Measurements from ENCODE around the gene CCDC12.
A peak's percentile ranks its signal among the peaks of the same experiment; 100 is the strongest.

CCDC12 gene

DNA sequence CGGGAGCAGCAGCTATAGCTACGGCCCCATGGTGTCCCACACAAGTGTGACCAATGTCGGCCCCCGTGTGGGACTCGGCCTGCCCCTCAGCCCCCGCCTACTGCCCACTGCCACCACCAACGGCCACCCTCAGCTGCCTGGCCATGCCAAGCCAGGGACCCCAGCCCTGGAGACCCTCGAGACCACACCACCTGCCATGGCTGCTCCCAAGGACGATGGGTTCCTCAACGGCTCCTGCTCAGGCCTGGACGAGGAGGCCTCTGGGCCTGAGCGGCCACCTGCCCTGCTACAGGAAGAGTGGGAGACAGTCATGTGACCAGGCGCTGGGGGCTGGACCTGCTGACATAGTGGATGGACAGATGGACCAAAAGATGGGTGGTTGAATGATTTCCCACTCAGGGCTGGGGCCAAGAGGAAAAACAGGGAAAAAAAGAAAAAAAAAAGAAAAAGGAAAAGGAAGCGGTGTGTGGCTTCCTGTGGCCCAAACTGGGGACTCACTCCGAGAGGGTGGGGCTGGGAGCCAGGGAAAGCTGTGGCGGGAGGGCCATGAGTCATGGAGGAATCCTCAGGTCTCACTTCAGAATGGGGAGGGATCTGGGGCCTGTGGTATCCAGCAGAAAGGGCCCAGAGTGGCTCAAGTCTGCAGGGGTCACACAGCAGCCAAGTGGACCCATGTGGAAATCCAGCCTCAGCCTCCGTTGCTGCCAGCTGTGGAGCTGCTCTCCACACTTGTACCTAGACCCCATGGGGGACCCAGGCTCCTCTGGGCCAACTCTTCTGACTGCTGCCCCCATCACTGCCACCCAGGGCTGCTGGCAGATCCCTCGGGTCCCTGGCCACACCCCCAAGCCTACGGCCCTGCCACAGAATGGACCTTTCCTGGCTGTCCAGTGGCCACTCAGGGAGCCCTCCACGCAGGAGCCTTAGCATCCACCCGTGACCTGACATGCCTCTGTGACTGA, 72.9 kb downstream of the CCDC12 start:
- no peak for DNase-seq

- DNase-seq = no peak
Measured at GRCh38 chr3:46902188-46902631, 74.3 kb downstream of the CCDC12 start.

GRCh38 chr3:46901591-46902187, 74.9 kb downstream of the CCDC12 start:
- no peak for DNase-seq

- no peak for DNase-seq
Measured at GRCh38 chr3:46901061-46901460, 75.5 kb downstream of the CCDC12 start.

GRCh38 chr3:46900356-46900755, 76.2 kb downstream of the CCDC12 start:
- DNase-seq = no peak

DNA sequence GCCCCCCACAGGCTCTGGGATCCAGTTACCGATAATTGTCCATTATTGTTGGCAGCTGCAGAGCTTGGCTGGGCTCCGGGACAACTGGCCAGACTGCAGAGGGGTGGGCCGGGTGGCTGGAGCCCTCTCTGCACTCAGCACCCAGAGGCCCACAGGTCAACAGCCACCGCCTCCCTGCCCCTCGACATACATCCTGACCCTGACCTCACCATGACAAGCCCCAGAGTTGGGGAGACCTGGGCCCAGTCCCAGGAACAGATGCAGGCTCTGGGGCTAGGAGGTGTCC, 76.6 kb downstream of the CCDC12 start:
- DNase-seq = peak; percentile 65

GRCh38 chr3:46899151-46900006, 77.2 kb downstream of the CCDC12 start:
- no peak for DNase-seq

DNA sequence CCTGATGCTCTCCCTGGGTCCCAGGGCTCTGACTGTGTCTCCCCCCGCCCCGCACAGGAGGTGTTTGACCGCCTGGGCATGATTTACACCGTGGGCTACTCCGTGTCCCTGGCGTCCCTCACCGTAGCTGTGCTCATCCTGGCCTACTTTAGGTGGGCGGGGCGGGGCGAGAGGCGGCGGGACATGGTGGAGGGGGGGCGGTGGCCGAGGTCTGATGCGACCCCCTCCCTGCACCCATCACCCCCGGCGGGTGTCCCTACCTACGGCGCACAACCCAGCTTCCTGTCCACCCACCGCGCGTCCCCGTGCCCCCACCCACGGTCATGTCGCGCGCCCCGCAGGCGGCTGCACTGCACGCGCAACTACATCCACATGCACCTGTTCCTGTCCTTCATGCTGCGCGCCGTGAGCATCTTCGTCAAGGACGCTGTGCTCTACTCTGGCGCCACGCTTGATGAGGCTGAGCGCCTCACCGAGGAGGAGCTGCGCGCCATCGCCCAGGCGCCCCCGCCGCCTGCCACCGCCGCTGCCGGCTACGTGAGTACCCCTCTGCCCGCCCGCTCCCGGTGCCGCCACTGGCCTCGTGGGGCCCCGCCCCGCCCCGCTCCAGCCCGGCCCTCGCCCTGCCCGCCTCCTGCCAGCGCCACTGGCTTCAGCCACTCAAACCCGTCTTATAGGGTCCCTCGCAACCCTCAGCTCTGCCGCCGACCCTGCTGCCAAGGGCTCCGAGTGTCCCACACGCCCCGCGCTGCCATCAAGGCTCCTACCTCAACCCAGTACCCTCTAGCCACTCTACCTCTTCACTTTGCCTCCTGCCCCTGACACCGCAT, 78.0 kb downstream of the CCDC12 start:
- no peak for DNase-seq

GRCh38 chr3:46897829-46898320, 78.7 kb downstream of the CCDC12 start:
- DNase-seq = no peak

- DNase-seq = no peak
Measured at GRCh38 chr3:46897031-46897430, 79.5 kb downstream of the CCDC12 start.

- DNase-seq = no peak
Measured at GRCh38 chr3:46896386-46896785, 80.2 kb downstream of the CCDC12 start.

- DNase-seq = no peak
Measured at GRCh38 chr3:46895761-46896160, 80.8 kb downstream of the CCDC12 start.

GRCh38 chr3:46895204-46895660, 81.3 kb downstream of the CCDC12 start:
- DNase-seq = no peak

DNA sequence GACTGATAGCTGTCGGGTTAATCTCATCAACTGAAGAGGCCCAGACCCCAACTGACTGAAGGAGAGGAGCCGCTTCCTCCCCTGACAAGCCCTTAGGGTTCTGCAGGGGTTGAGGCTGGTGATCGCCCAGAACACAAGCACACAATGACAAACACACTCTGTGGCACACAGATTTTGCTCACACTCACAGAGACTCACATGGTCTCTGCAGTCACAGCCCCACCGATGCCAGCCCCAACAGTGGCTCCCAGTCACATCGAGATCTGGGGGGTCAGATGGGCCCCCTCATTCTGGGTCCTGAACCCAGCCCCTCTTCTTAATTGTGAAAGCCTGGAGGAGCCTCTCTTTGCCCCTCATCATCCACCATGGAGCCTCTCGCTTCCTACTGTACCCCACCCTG, 82.3 kb downstream of the CCDC12 start:
- DNase-seq = no peak

- no peak for DNase-seq
Measured at GRCh38 chr3:46893763-46894162, 82.8 kb downstream of the CCDC12 start.

GRCh38 chr3:46893146-46893748, 83.3 kb downstream of the CCDC12 start:
- DNase-seq = no peak

DNA sequence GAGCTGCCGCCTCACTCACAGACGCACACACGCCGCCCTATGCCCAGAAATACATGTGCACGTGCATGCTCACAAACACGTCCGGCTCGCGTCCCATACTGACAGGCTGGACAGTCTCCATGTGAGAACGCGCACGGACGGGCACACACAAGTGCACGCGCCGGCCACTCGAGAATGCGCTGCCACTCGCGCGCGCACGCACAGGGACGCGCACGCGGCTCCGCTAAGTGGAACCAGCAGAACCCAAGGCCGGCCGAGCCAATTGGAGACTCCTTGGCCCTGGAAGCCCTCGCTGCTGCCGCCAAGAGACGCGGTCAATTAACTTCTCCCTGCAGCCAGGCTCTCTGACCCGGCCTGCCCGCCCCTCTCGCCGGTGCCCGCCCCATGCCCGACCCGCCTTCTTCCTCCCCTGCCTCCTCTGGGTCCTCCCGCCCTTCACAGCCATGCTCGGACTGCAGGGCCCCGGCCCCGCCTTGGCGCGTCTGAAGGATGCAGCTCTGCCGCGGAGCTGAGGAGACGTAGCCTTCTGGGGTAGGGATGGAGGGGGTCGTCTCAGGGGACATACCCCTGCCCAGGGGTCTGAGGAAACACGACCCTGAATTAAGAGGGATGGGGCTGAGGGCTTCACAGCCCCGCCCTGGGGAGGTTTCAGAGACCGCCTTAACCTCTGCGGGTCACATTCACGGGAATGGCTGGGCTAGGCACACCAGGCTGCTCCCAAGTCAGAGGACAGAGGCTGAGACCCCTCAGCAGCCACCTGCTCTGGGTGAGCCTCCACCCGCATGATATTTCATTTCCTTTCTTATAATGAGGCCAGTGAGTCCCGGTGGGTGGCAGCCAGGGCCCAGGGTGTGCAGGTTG, 84.0 kb downstream of the CCDC12 start:
- peak; percentile 20 for DNase-seq

- DNase-seq = no peak
Measured at GRCh38 chr3:46891132-46891531, 85.4 kb downstream of the CCDC12 start.

- no peak for DNase-seq
Measured at GRCh38 chr3:46890132-46890531, 86.4 kb downstream of the CCDC12 start.

- no peak for DNase-seq
Measured at GRCh38 chr3:46889381-46890110, 87.0 kb downstream of the CCDC12 start.
